ENCODE results near the gene SULF2.

SULF2 gene

GRCh38 chr20:47719625-47720024 is 65.7 kb downstream of the SULF2 start:
- TF ChIP-seq CTCF (conservative IDR thresholded peaks at IDR 0.05; ENCODE audit: low read depth, low read length), result no peak
- Histone ChIP-seq H3K9ac (no peak overlapping the region), H3K79me2 (ENCODE audit: insufficient read depth, low read depth) (no peaks in the 10 kb centered on the region), H3K27me3 (ENCODE audit: insufficient read depth, low read depth) (peaks cover 69% of the 10 kb centered on the region), H3K4me3 (IDR thresholded peaks at IDR 0.05; ENCODE audit: insufficient read depth, low read depth, low read length) (no peak overlapping the region), H3K27ac (no peak overlapping the region), H2AFZ (ENCODE audit: low read depth) (no peak overlapping the region), H3K4me2 (no peak overlapping the region), H3K4me1 (ENCODE audit: low read depth, poor library complexity, severe bottlenecking) (no peaks in the 10 kb centered on the region), H3K36me3 (ENCODE audit: insufficient read depth) (no peaks in the 10 kb centered on the region), H4K20me1 (ENCODE audit: insufficient read depth) (no peaks in the 10 kb centered on the region)

DNA sequence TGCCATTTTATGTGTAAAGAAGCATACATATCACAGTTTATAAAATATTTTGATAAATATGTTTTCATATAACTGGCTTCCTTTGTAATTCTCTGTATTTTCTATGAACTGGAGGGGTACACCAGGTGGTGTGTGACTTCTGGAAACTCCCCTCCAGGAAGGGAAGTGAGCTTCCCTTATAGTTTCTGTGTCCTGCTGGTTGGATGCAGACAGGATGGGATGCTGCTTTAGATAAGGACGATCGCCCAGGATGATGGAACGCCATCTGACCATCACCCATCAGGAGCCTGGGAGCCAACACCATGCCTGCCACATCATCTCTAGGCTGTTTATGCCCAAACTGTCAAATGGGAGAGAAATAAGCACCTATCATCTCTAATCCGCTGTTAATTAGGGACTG is 66.1 kb downstream of the SULF2 start:
- Histone ChIP-seq H3K4me2 (no peak overlapping the region), H3K4me3 (IDR thresholded peaks at IDR 0.05; ENCODE audit: insufficient read depth, low read depth, low read length) (no peak overlapping the region), H3K9ac (no peak overlapping the region), H3K4me1 (ENCODE audit: low read depth, poor library complexity, severe bottlenecking) (no peaks in the 10 kb centered on the region), H3K79me2 (ENCODE audit: insufficient read depth, low read depth) (no peaks in the 10 kb centered on the region), H3K27ac (no peak overlapping the region), H3K27me3 (ENCODE audit: insufficient read depth, low read depth) (peaks cover 69% of the 10 kb centered on the region), H2AFZ (ENCODE audit: low read depth) (no peak overlapping the region), H4K20me1 (ENCODE audit: insufficient read depth) (no peaks in the 10 kb centered on the region), H3K36me3 (ENCODE audit: insufficient read depth) (no peaks in the 10 kb centered on the region)
- no peak for TF ChIP-seq CTCF (conservative IDR thresholded peaks at IDR 0.05; ENCODE audit: low read depth, low read length)

GRCh38 chr20:47718398-47718797 is 66.9 kb downstream of the SULF2 start:
- H3K27me3 ChIP-seq (ENCODE audit: insufficient read depth, low read depth), result peaks cover 69% of the 10 kb centered on the region
- TF ChIP-seq CTCF (conservative IDR thresholded peaks at IDR 0.05; ENCODE audit: low read depth, low read length), result no peak
- H4K20me1 ChIP-seq (ENCODE audit: insufficient read depth), result no peaks in the 10 kb centered on the region
- no peak overlapping the region for H2AFZ ChIP-seq (ENCODE audit: low read depth)
- H3K36me3 ChIP-seq (ENCODE audit: insufficient read depth), result no peaks in the 10 kb centered on the region
- H3K79me2 ChIP-seq (ENCODE audit: insufficient read depth, low read depth), result no peaks in the 10 kb centered on the region
- H3K27ac ChIP-seq, result no peak overlapping the region
- no peak overlapping the region for H3K4me3 ChIP-seq (IDR thresholded peaks at IDR 0.05; ENCODE audit: insufficient read depth, low read depth, low read length)
- no peaks in the 10 kb centered on the region for H3K4me1 ChIP-seq (ENCODE audit: low read depth, poor library complexity, severe bottlenecking)
- H3K9ac ChIP-seq, result no peak overlapping the region
- no peak overlapping the region for H3K4me2 ChIP-seq

DNA sequence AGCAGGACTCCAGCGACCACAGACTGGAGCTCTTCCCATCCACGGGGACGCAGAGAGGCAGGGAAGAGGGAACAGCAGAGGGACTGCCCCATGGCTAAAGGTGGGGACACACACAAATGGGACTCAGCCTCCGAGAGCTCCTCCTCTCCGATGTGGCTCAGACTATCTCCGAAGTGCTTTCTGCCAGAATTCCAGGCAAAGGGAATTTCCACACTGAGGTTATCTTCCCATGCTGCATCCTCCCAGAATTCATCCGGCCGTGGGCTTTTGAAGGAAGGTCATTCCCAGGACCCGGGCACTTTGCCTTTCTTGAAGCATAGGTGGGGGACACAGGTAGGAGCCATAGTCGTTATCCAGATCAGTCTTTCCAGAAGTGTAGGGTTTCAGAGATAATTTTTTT is 67.9 kb downstream of the SULF2 start:
- H3K79me2 ChIP-seq (ENCODE audit: insufficient read depth, low read depth), result no peaks in the 10 kb centered on the region
- H4K20me1 ChIP-seq (ENCODE audit: insufficient read depth), result no peaks in the 10 kb centered on the region
- H3K27ac ChIP-seq, result no peak overlapping the region
- no peaks in the 10 kb centered on the region for H3K36me3 ChIP-seq (ENCODE audit: insufficient read depth)
- H3K4me1 ChIP-seq (ENCODE audit: low read depth, poor library complexity, severe bottlenecking), result no peaks in the 10 kb centered on the region
- no peak overlapping the region for H2AFZ ChIP-seq (ENCODE audit: low read depth)
- peaks cover 75% of the 10 kb centered on the region for H3K27me3 ChIP-seq (ENCODE audit: insufficient read depth, low read depth)
- no peak overlapping the region for H3K4me2 ChIP-seq
- H3K9ac ChIP-seq, result no peak overlapping the region
- TF ChIP-seq CTCF (conservative IDR thresholded peaks at IDR 0.05; ENCODE audit: low read depth, low read length), result no peak
- no peak overlapping the region for H3K4me3 ChIP-seq (IDR thresholded peaks at IDR 0.05; ENCODE audit: insufficient read depth, low read depth, low read length)

Measured in KMS-11 (cell line).